Lung (tissue), 12 donors: ENCODE measurements around the gene ETV5. TPM values are rescaled to one million over a fixed set of nuclear protein-coding genes. Genes with fewer than 3 reads are reported as not detected.
A peak's percentile ranks its signal among the peaks of the same experiment; 100 is the strongest.

Source experiments
- ATAC-seq: fragments of 200-7000 bp; cut with Tn5 transposase; one replicate; pipeline ENCODE4 v1.9.1; 2020; ENCODE audit warnings: moderate number of reproducible peaks; ENCODE audit not compliant: insufficient read depth, low FRiP score
- DNase-seq, 3 donors: peaks; one replicate each; pipeline ENCODE4 v3.0.0-alpha.2; 2013 to 2017
- H3K27ac ChIP-seq, 2 donors: one replicate each; pipeline ENCODE4 v1.5.1; 2013; ENCODE audit warnings: mild to moderate bottlenecking in 2 of 2, moderate library complexity in 2 of 2, control low read depth in 1 of 2, inconsistent platforms in 1 of 2, low read depth in 1 of 2, low read length in 1 of 2
- H3K27me3 ChIP-seq, 3 donors: one replicate each; pipeline ENCODE4 v1.5.1; 2013; ENCODE audit warnings: low read length in 2 of 3; ENCODE audit not compliant: control insufficient read depth in 3 of 3, insufficient read depth in 3 of 3
- H3K36me3 ChIP-seq, 4 donors: one replicate each; pipeline ENCODE4 v1.5.1; 2013; ENCODE audit warnings: low read length in 4 of 4, mild to moderate bottlenecking in 1 of 4, moderate library complexity in 1 of 4; ENCODE audit not compliant: control insufficient read depth in 4 of 4, insufficient read depth in 4 of 4
- H3K4me1 ChIP-seq, 5 donors: one replicate each; pipeline ENCODE4 v1.5.1; 2013; ENCODE audit warnings: low read length in 5 of 5, mild to moderate bottlenecking in 2 of 5, moderate library complexity in 1 of 5; ENCODE audit not compliant: control insufficient read depth in 5 of 5, insufficient read depth in 5 of 5
- H3K4me3 ChIP-seq: one replicate; pipeline ENCODE4 v1.5.1; 2013; ENCODE audit warnings: mild to moderate bottlenecking, control low read depth, moderate library complexity
- H3K9ac ChIP-seq, 2 donors: one replicate each; pipeline ENCODE4 v1.5.1; 2013; ENCODE audit warnings: low read length in 2 of 2, control low read depth in 1 of 2; ENCODE audit not compliant: insufficient read depth in 1 of 2
- H3K9me3 ChIP-seq, 4 donors: one replicate each; pipeline ENCODE4 v1.5.1; 2013; ENCODE audit warnings: low read length in 3 of 4, mild to moderate bottlenecking in 1 of 4, moderate library complexity in 1 of 4; ENCODE audit not compliant: control insufficient read depth in 4 of 4, insufficient read depth in 3 of 4
- WGBS, 2 donors: extraction: QIAGEN DNeasy Blood & Tissue Kit; methylation state at CpG; one replicate each; pipeline ENCODE4 v1.1.7; 2013; 5-methylcytosine and 5-hydroxymethylcytosine counted together
- polyA plus RNA-seq, 2 donors: library from polyadenylated mRNA; stranded (reverse); fragments of 200-250 nt; gene quantifications; one replicate each; pipeline ENCODE4 v1.2.1, GENCODE V29; 2013
- total RNA-seq, 2 donors: library from RNA; depleted of rRNA in 1 of 2; stranded (reverse); fragments of >200 nt in 1 of 2; gene quantifications; one replicate each; pipeline ENCODE4 v1.2.1, GENCODE V29; 2014 to 2021
- TF ChIP-seq, protein P1 (sequence below): IDR thresholded peaks from 2 replicates; pipeline ENCODE4 v1.5.1; 2012; ENCODE audit warnings: mild to moderate bottlenecking; ENCODE audit errors: control extremely low read depth, extremely low read depth
- donor health status: control.
- donor health status: control.
- donor health status: Bipolar disorder and iron deficiency.
- donor health status: healthy.
- donor health status: DM: yes; HTN: yes; CAD: no.

ETV5 gene
- total and polyA plus RNA-seq, 4 donors, result 12.5 to 53.9 (median 23.0) TPM

DNA sequence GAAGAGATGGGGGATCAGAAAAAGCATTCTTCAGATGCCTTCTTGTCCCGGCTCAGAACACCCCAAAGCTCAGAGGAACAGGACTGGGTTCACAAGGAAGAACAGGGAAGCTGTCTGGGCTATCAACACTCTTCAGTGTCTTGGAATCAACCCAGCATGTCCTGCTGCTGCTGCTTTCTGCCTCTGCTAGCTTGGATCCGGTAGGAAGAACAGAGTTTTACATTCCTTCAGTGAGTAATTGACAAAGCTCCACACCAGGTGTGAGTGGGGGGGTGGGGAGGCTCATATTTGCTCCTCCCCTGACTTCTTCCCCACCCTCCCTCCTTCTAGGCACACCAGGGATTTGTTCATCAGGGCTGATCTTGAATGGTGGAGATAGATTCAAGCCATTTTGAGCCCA is 13.1 kb upstream of the ETV5 start:
- DNase-seq, result peak; percentile 46 to 81 (median 62)
- H3K9ac ChIP-seq, result no peak overlapping the region
- no peaks in the 10 kb centered on the region for H3K36me3 ChIP-seq
- H3K27me3 ChIP-seq, result peaks cover 0 to 3% (median 0%) of the 10 kb centered on the region in 3 donors
- H3K9me3 ChIP-seq, result peaks cover 0 to 4% (median 0%) of the 10 kb centered on the region in 4 donors
- ATAC-seq, result no peak
- WGBS, 2 donors, result 45 to 71% methylated on average over 2 of the region's 2 CpGs
- H3K4me3 ChIP-seq, result no peak overlapping the region
- no peak overlapping the region for H3K27ac ChIP-seq
- TF ChIP-seq, protein P1, sequence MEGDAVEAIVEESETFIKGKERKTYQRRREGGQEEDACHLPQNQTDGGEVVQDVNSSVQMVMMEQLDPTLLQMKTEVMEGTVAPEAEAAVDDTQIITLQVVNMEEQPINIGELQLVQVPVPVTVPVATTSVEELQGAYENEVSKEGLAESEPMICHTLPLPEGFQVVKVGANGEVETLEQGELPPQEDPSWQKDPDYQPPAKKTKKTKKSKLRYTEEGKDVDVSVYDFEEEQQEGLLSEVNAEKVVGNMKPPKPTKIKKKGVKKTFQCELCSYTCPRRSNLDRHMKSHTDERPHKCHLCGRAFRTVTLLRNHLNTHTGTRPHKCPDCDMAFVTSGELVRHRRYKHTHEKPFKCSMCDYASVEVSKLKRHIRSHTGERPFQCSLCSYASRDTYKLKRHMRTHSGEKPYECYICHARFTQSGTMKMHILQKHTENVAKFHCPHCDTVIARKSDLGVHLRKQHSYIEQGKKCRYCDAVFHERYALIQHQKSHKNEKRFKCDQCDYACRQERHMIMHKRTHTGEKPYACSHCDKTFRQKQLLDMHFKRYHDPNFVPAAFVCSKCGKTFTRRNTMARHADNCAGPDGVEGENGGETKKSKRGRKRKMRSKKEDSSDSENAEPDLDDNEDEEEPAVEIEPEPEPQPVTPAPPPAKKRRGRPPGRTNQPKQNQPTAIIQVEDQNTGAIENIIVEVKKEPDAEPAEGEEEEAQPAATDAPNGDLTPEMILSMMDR, result no peak
- peaks cover 0 to 27% (median 9%) of the 10 kb centered on the region in 5 donors for H3K4me1 ChIP-seq

DNA sequence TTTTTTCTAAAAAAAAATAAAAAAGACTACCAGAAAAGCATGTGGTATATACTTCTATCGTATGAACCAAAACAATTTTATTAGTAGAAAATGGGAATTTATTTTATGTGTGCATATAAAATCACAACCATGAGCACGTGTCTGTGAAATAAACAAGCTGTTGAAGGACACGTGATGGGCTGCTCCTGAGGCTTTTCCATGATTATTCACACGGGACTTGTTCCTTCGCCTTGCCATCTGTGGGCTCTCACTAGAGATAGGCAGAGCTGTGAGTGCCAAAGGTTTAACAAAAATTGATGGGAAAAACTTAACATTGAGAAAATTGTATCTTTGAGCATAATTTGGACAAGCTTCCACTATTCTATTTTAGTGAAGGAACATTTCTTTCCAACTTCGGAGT is 12.4 kb upstream of the ETV5 start:
- WGBS, 2 donors, result 62 to 73% methylated on average over 6 of the region's 6 CpGs
- Histone ChIP-seq H3K9me3 (peaks cover 0 to 4% (median 0%) of the 10 kb centered on the region in 4 donors), H3K27ac (no peak overlapping the region), H3K9ac (peak overlapping the region in 1 of 2 donors; percentile 11), H3K4me3 (no peak overlapping the region), H3K4me1 (peaks cover 0 to 27% (median 9%) of the 10 kb centered on the region in 5 donors), H3K27me3 (peaks cover 0 to 3% (median 0%) of the 10 kb centered on the region in 3 donors), H3K36me3 (no peaks in the 10 kb centered on the region)
- TF ChIP-seq, protein P1, result no peak
- DNase-seq, result peak; percentile 63 to 93 (median 87)
- ATAC-seq, result no peak

DNA sequence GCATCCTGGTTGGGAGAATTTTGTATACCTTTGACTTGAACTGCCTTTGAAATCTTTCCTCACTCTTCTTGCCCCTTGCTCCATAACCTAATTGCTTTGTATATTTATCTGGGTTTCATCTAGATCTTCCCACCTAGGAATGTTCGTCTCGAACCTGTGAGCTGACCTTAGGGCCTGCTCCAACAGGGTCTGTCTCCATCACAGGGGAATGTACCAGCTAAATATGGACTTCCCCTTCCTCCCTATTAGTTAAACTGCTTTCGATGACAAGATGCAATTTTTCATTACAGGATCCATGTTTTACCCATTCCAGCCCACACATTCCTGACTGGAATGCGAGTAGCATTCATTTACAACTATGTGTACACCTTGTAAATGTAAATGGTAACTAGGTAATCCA is 10.6 kb upstream of the ETV5 start:
- Histone ChIP-seq H3K27ac (no peak overlapping the region), H3K27me3 (peaks cover 0 to 3% (median 0%) of the 10 kb centered on the region in 3 donors), H3K36me3 (no peaks in the 10 kb centered on the region), H3K9me3 (no peaks in the 10 kb centered on the region), H3K4me3 (no peak overlapping the region), H3K4me1 (peaks cover 0 to 24% (median 6%) of the 10 kb centered on the region in 5 donors), H3K9ac (no peak overlapping the region)
- no peak for DNase-seq
- ATAC-seq, result no peak
- TF ChIP-seq, protein P1, result no peak
- WGBS, 2 donors, result 80 to 81% methylated on average over 4 of the region's 4 CpGs

DNA sequence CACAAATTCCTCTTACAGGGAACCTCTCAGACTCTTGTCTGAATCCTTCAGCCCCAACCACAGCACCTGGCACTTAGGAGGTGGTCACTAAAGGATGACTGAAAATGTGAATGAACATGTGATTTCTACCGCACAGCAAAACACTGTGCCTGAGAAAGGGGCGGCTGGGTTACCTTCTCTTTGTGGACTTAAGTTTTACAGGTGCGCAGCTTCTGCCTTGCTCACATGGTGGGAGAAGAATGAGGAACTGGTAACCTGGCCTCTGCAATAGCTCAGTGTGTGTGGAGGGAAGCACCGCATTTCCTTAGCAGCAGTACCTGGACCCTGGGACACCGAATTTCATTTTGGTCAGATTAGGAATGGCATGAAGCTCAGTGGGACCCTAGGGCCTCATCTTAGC is 9.8 kb upstream of the ETV5 start:
- H3K36me3 ChIP-seq, result no peaks in the 10 kb centered on the region
- WGBS, 2 donors, result 82 to 86% methylated on average over 5 of the region's 5 CpGs
- peaks cover 0 to 3% (median 0%) of the 10 kb centered on the region in 3 donors for H3K27me3 ChIP-seq
- TF ChIP-seq, protein P1, result no peak
- H3K9ac ChIP-seq, result no peak overlapping the region
- DNase-seq (no peak), ATAC-seq (no peak)
- H3K4me3 ChIP-seq, result no peak overlapping the region
- H3K27ac ChIP-seq, result no peak overlapping the region
- H3K4me1 ChIP-seq, result peaks cover 0 to 19% (median 6%) of the 10 kb centered on the region in 5 donors
- no peaks in the 10 kb centered on the region for H3K9me3 ChIP-seq
